H9 (cell line): ENCODE data around the gene MAP2K2. TPM values are rescaled to one million over a fixed set of nuclear protein-coding genes. Genes with fewer than 3 reads are reported as not detected.

Experiments used
- DNase-seq: peaks from one replicate; pipeline ENCODE4 v3.0.0-alpha.2; 2017
- H2AFZ ChIP-seq: one replicate; pipeline ENCODE4 v1.6.1; 2013; ENCODE audit warnings: mild to moderate bottlenecking, low read length, control low read depth, moderate library complexity
- H2AK5ac ChIP-seq: 2 replicates; pipeline ENCODE4 v1.6.1; 2013; ENCODE audit warnings: low read length, control low read depth, mixed read lengths; ENCODE audit not compliant: insufficient read length
- H2BK120ac ChIP-seq: one replicate; pipeline ENCODE4 v1.6.1; 2013; ENCODE audit warnings: low read depth, mild to moderate bottlenecking, low read length, control low read depth, inconsistent platforms; ENCODE audit not compliant: poor library complexity, severe bottlenecking
- H2BK12ac ChIP-seq: 2 replicates; pipeline ENCODE4 v1.6.1; 2013; ENCODE audit warnings: low read length, control low read depth, mixed read lengths, low read depth; ENCODE audit not compliant: insufficient read length
- H2BK15ac ChIP-seq: 2 replicates; pipeline ENCODE4 v1.6.1; 2013; ENCODE audit warnings: low read depth, low read length, control low read depth
- H2BK20ac ChIP-seq: one replicate; pipeline ENCODE4 v1.6.1; 2013; ENCODE audit warnings: low read depth, mild to moderate bottlenecking, low read length, control low read depth, inconsistent platforms; ENCODE audit not compliant: poor library complexity, severe bottlenecking
- H2BK5ac ChIP-seq: 2 replicates; pipeline ENCODE4 v1.6.1; 2013; ENCODE audit warnings: low read length, control low read depth, mixed read lengths; ENCODE audit not compliant: insufficient read length
- H3K14ac ChIP-seq: 2 replicates; pipeline ENCODE4 v1.6.1; 2013; ENCODE audit warnings: low read length, control low read depth; ENCODE audit not compliant: insufficient read depth
- H3K18ac ChIP-seq: 2 replicates; pipeline ENCODE4 v1.6.1; 2013; ENCODE audit warnings: low read depth, mild to moderate bottlenecking, mixed read lengths, low read length, control low read depth; ENCODE audit not compliant: insufficient read length
- H3K23ac ChIP-seq: 2 replicates; pipeline ENCODE4 v1.6.1; 2013; ENCODE audit warnings: low read length, control low read depth, mixed read lengths, low read depth; ENCODE audit not compliant: insufficient read length
- H3K23me2 ChIP-seq: 2 replicates; pipeline ENCODE4 v1.6.1; 2013; ENCODE audit warnings: low read depth, mild to moderate bottlenecking, mixed read lengths, low read length, control low read depth; ENCODE audit not compliant: insufficient read length, poor library complexity, severe bottlenecking
- H3K27ac ChIP-seq: 2 replicates; pipeline ENCODE4 v1.5.1; 2013; ENCODE audit warnings: low read length, control low read depth, mixed read lengths, low read depth; ENCODE audit not compliant: insufficient read length
- H3K27me3 ChIP-seq: 2 replicates; pipeline ENCODE4 v1.6.1; 2013; ENCODE audit warnings: low read length, control low read depth, inconsistent platforms; ENCODE audit not compliant: insufficient read depth
- H3K4ac ChIP-seq: 2 replicates; pipeline ENCODE4 v1.6.1; 2013; ENCODE audit warnings: low read depth, mild to moderate bottlenecking, control low read depth, inconsistent platforms, low read length, moderate library complexity
- H3K4me1 ChIP-seq: 2 replicates; pipeline ENCODE4 v1.6.1; 2013; ENCODE audit warnings: low read length, control low read depth, inconsistent platforms; ENCODE audit not compliant: insufficient read depth
- H3K4me2 ChIP-seq: 2 replicates; pipeline ENCODE4 v1.6.1; 2013; ENCODE audit warnings: low read length, control low read depth, mixed read lengths; ENCODE audit not compliant: insufficient read length, insufficient read depth
- H3K56ac ChIP-seq: 2 replicates; pipeline ENCODE4 v1.6.1; 2013; ENCODE audit warnings: low read depth, mild to moderate bottlenecking, mixed read lengths, low read length, control low read depth; ENCODE audit not compliant: insufficient read length
- H3K79me1 ChIP-seq: 2 replicates; pipeline ENCODE4 v1.6.1; 2013; ENCODE audit warnings: low read depth, mild to moderate bottlenecking, moderate library complexity, low read length, control low read depth, inconsistent platforms; ENCODE audit not compliant: insufficient read depth, poor library complexity, severe bottlenecking
- H3K79me2 ChIP-seq: 2 replicates; pipeline ENCODE4 v1.6.1; 2013; ENCODE audit warnings: low read length, control low read depth, inconsistent platforms; ENCODE audit not compliant: insufficient read depth
- H3K9ac ChIP-seq: 2 replicates; pipeline ENCODE4 v1.6.1; 2013; ENCODE audit warnings: low read length, control low read depth, mixed read lengths; ENCODE audit not compliant: insufficient read length; ENCODE audit errors: extremely low read depth
- H3K9me3 ChIP-seq: one replicate; pipeline ENCODE4 v1.6.1; 2013; ENCODE audit warnings: low read depth, low read length, inconsistent platforms; ENCODE audit not compliant: control insufficient read depth
- H3T11ph ChIP-seq: one replicate; pipeline ENCODE4 v1.6.1; 2013; ENCODE audit warnings: mild to moderate bottlenecking, low read length, control low read depth, inconsistent platforms
- H4K20me1 ChIP-seq: one replicate; pipeline ENCODE4 v1.6.1; 2013; ENCODE audit not compliant: control insufficient read depth, insufficient read length, insufficient read depth
- H4K5ac ChIP-seq: 2 replicates; pipeline ENCODE4 v1.6.1; 2013; ENCODE audit warnings: low read depth, mild to moderate bottlenecking, mixed read lengths, low read length, control low read depth; ENCODE audit not compliant: insufficient read length
- H4K8ac ChIP-seq: replicated peaks from 2 replicates; pipeline ENCODE4 v1.6.1; 2013; ENCODE audit warnings: low read length, control low read depth, mixed read lengths, low read depth; ENCODE audit not compliant: insufficient read length
- H4K91ac ChIP-seq: 2 replicates; pipeline ENCODE4 v1.6.1; 2013; ENCODE audit warnings: low read depth, mild to moderate bottlenecking, moderate library complexity, mixed read lengths, low read length, control low read depth; ENCODE audit not compliant: insufficient read length
- H3K27ac Mint-ChIP-seq, 3 experiments: 2 replicates in 2 of 3; 3 replicates in 1 of 3; pipeline ENCODE4 v1.8.0; 2020 to 2021; ENCODE audit warnings: mixed read lengths in 3 of 3, mild to moderate bottlenecking in 1 of 3, moderate library complexity in 1 of 3
- H3K27me3 Mint-ChIP-seq: 2 replicates; pipeline ENCODE4 v1.8.0; 2021; ENCODE audit warnings: low read depth, mild to moderate bottlenecking, moderate library complexity, mixed read lengths
- H3K36me3 Mint-ChIP-seq, 3 experiments: 2 replicates in 2 of 3; 3 replicates in 1 of 3; pipeline ENCODE4 v1.8.0; 2020 to 2021; ENCODE audit warnings: low read depth in 3 of 3, mixed read lengths in 3 of 3; ENCODE audit not compliant: insufficient read depth in 1 of 3
- H3K4me1 Mint-ChIP-seq, 2 experiments: 2 replicates each; pipeline ENCODE4 v1.8.0; 2020; ENCODE audit warnings: mixed read lengths in 2 of 2
- H3K4me3 Mint-ChIP-seq, 2 experiments: 2 replicates in 1 of 2; 3 replicates in 1 of 2; pipeline ENCODE4 v1.8.0; 2020 to 2021; ENCODE audit warnings: mild to moderate bottlenecking in 2 of 2, mixed read lengths in 2 of 2, moderate library complexity in 1 of 2
- H3K9me3 Mint-ChIP-seq, 2 experiments: 2 replicates in 1 of 2; 3 replicates in 1 of 2; pipeline ENCODE4 v1.8.0; 2020; ENCODE audit warnings: mild to moderate bottlenecking in 2 of 2, mixed read lengths in 2 of 2, moderate library complexity in 1 of 2
- CTCF ChIP-seq: fragments of 200-600 bp; sonication (generic); conservative IDR thresholded peaks from 3 replicates; pipeline ENCODE4 v1.8.0; 2021; ENCODE audit warnings: antibody characterized with exemption, mild to moderate bottlenecking
- WGBS: extraction: QIAGEN DNeasy Blood & Tissue Kit; methylation state at CpG from one replicate; pipeline ENCODE4 v1.1.7; 2013; ENCODE audit warnings: missing lambda C conversion rate, low lambda C conversion rate, mixed read lengths; ENCODE audit not compliant: insufficient read length; ENCODE audit errors: extremely low coverage; 5-methylcytosine and 5-hydroxymethylcytosine counted together
- total RNA-seq: library from RNA; stranded (reverse); gene quantifications from 2 replicates; pipeline ENCODE4 v1.2.1, GENCODE V29; 2021

MAP2K2 gene
- total RNA-seq, 1 experiment from 2014 or later = 167 TPM

DNA sequence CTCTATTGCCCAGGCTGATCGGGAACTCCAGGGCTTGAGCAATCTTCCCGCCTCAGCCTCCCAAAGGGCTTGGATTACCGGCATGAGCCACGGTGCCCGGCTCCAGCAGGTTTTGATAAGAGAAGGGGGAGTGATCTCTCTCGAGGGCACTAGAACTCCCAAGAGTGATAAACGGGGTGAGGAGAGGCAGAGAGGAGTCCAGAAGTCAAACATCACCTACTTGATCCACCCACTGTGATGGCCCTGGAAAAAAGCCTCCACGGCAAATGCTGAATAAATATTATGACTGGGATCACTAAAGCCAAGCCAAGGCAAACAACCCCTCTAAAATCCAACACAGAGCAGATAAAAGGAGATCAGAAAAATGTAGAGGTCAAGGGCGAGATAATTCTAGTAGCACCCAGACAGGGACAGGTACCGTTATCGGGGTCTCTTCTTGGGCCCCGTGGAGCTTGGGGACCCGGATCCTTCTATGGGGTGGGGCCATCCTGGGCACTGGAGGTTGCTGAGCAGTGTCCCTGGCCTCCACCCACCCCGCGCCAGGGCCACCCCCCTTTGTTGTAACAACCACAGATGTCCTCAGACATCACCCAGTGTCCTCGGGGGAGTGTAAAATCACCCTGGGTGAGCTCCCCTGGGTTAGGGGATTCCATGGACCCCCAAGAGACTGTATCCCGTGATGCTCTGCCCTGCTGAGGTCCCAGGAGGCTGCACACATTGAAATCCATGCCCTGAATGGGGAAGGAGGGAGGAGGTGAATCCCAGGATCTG is 25.8 kb upstream of the MAP2K2 start:
- no peak overlapping the region for H2BK20ac ChIP-seq
- no peak overlapping the region for H2AK5ac ChIP-seq
- H4K91ac ChIP-seq = no peak overlapping the region
- WGBS = no CpG with 5 or more reads among the region's 17 CpGs
- no peaks in the 10 kb centered on the region for H3K79me1 ChIP-seq
- no peaks in the 10 kb centered on the region for H3K36me3 Mint-ChIP-seq
- H3K9me3 ChIP-seq = no peaks in the 10 kb centered on the region
- no peak overlapping the region for H3K14ac ChIP-seq
- H3K23ac ChIP-seq = no peak overlapping the region
- no peak overlapping the region for H2BK15ac ChIP-seq
- H2BK5ac ChIP-seq = no peak overlapping the region
- no peaks in the 10 kb centered on the region for H4K20me1 ChIP-seq
- peaks cover 0 to 4% of the 10 kb centered on the region in 2 experiments; a peak in 2 of 4 replicates for H3K4me1 Mint-ChIP-seq
- no peak overlapping the region for H4K8ac ChIP-seq
- no peak overlapping the region for H3K56ac ChIP-seq
- H2BK120ac ChIP-seq = no peak overlapping the region
- H3K4me3 Mint-ChIP-seq = no peak overlapping the region
- no peak overlapping the region for H3K4me2 ChIP-seq
- H3K27me3 ChIP-seq = no peaks in the 10 kb centered on the region
- no peaks in the 10 kb centered on the region; a peak in 1 of 5 replicates for H3K9me3 Mint-ChIP-seq
- no peak overlapping the region for H3K27ac Mint-ChIP-seq
- no peak overlapping the region for H2AFZ ChIP-seq
- no peak overlapping the region for H3K4ac ChIP-seq
- H4K5ac ChIP-seq = no peak overlapping the region
- no peak overlapping the region for H3K18ac ChIP-seq
- no peak overlapping the region for H3T11ph ChIP-seq
- H3K27ac ChIP-seq = no peak overlapping the region
- no peaks in the 10 kb centered on the region for H3K79me2 ChIP-seq
- no peaks in the 10 kb centered on the region for H3K23me2 ChIP-seq
- no peak overlapping the region for H2BK12ac ChIP-seq
- no peak for TF ChIP-seq CTCF
- no peak overlapping the region for H3K9ac ChIP-seq
- DNase-seq = no peak
- H3K4me1 ChIP-seq = no peaks in the 10 kb centered on the region
- peaks cover 56% of the 10 kb centered on the region for H3K27me3 Mint-ChIP-seq
